GM12878 (cell line): ENCODE measurements around the gene TOMM40L. TPM values are rescaled to one million over a fixed set of nuclear protein-coding genes. Genes with fewer than 3 reads are reported as not detected.

Source experiments
- EED ChIP-seq: sonication (generic); IDR thresholded peaks from 2 replicates; pipeline ENCODE4 v1.6.1; 2016; ENCODE audit warnings: antibody characterized with exemption, low read depth
- GATAD2B ChIP-seq: fragments of 450-650 bp; conservative IDR thresholded peaks from 2 replicates; pipeline ENCODE4 v1.6.1; 2017; ENCODE audit warnings: low read depth, mild to moderate bottlenecking, moderate library complexity
- IKZF1 ChIP-seq: fragments of 450-650 bp; conservative IDR thresholded peaks from 2 replicates; pipeline ENCODE4 v1.6.1; 2017; ENCODE audit warnings: antibody characterized with exemption, mild to moderate bottlenecking
- NFYB ChIP-seq: IDR thresholded peaks from 2 replicates; pipeline ENCODE4 v1.6.1; 2011; ENCODE audit warnings: low read depth, mild to moderate bottlenecking, low read length, improper control_type of control experiment, moderate library complexity; ENCODE audit not compliant: insufficient read depth
- POLR2AphosphoS2 ChIP-seq: IDR thresholded peaks from 2 replicates; pipeline ENCODE4 v1.6.1; 2011; ENCODE audit warnings: low read depth, mild to moderate bottlenecking, low read length, improper control_type of control experiment, moderate library complexity
- SMARCA5 ChIP-seq: fragments of 450-650 bp; IDR thresholded peaks from 2 replicates; pipeline ENCODE4 v1.6.1; 2017; ENCODE audit warnings: mild to moderate bottlenecking
- ZNF217 ChIP-seq: fragments of 450-650 bp; IDR thresholded peaks from 2 replicates; pipeline ENCODE4 v1.6.1; 2017; ENCODE audit warnings: antibody characterized with exemption, mild to moderate bottlenecking
- polyA plus RNA-seq, 11 experiments: library from polyadenylated mRNA; depleted of rRNA in 4 of 11; unstranded in 6 of 11; stranded (reverse) in 5 of 11; fragments of >200 nt; fragmentation: Nextera tagmentation in 4 of 11; fragmentation: Illumina TruSeq in 1 of 11; extraction: Ambion mirVana in 4 of 11; extraction: Trizol in 1 of 11; gene quantifications; 1 replicate in 1 of 11; 2 replicates in 10 of 11; pipeline versions ENCODE4 v1.2.1 to v1.2.3, GENCODE V29; 2011 to 2016; ENCODE audit warnings: inconsistent platforms in 2 of 11, missing spikeins in 2 of 11, low read depth in 1 of 11
- total RNA-seq, 4 experiments: library from RNA; depleted of rRNA in 3 of 4; stranded (reverse); fragments of >200 nt in 3 of 4; fragmentation: Illumina TruSeq in 1 of 4; extraction: Trizol in 1 of 4; gene quantifications; 2 replicates each; pipeline versions ENCODE4 v1.2.1 to v1.2.3, GENCODE V29; 2013 to 2021
- TF ChIP-seq, protein P1 (sequence below): IDR thresholded peaks from 2 replicates; pipeline ENCODE4 v1.6.1; 2011; ENCODE audit warnings: borderline replicate concordance, low read depth, mild to moderate bottlenecking, moderate library complexity, low read length; ENCODE audit not compliant: insufficient read depth, poor library complexity, severe bottlenecking
- TF ChIP-seq, protein P2 (sequence below): fragments of 450-650 bp; conservative IDR thresholded peaks from 2 replicates; pipeline ENCODE4 v1.6.1; 2017; ENCODE audit warnings: mild to moderate bottlenecking, moderate library complexity
- TF ChIP-seq, protein P3 (sequence below): fragments of 450-650 bp; IDR thresholded peaks from 2 replicates; pipeline ENCODE4 v1.6.1; 2018; ENCODE audit warnings: borderline replicate concordance, mild to moderate bottlenecking; ENCODE audit not compliant: partially characterized antibody
- TF ChIP-seq, protein P4 (sequence below): fragments of 450-650 bp; IDR thresholded peaks from 2 replicates; pipeline ENCODE4 v1.6.1; 2014; ENCODE audit warnings: mild to moderate bottlenecking
- TF ChIP-seq, protein P5 (sequence below): fragments of 450-650 bp; formaldehyde crosslinking; IDR thresholded peaks from 2 replicates; pipeline ENCODE4 v1.4.0; 2020; ENCODE audit warnings: mild to moderate bottlenecking, moderate library complexity
- TF ChIP-seq, protein P6 (sequence below): fragments of 450-650 bp; IDR thresholded peaks from 2 replicates; pipeline ENCODE4 v1.6.1; 2016; ENCODE audit warnings: mild to moderate bottlenecking
- TF ChIP-seq, protein P7 (sequence below): fragments of 450-650 bp; IDR thresholded peaks from 2 replicates; pipeline ENCODE4 v1.6.1; 2017; ENCODE audit warnings: antibody characterized with exemption, mild to moderate bottlenecking, moderate library complexity

Gene TOMM40L
- total and polyA plus RNA-seq, 10 of the 15 experiments (the other 5 are each of a cell fraction or from before 2014, with no cell fraction given): 5.9 to 21.6 (median 15.7) TPM

DNA sequence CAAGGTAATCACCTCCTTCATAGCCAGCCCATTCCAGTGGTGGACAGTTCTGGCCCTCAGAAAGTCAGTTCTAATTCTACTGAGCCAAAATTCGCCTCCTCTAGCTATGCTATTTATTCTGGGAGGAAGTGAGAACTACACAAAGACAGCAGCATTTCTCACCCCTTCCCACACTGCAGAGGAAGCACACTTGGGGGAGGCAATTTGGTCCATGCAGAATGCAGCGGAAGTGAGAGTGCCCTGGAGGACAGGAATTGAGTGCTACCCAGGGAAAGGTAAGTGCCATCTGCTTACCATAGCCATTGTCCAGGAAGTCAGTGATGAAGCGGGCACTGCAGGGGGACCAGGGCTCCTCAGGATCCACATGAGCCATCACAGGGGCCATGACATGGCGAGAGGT, 30.7 kb upstream of the TOMM40L start (continued):
- TF ChIP-seq ZNF217 (no peak), SMARCA5 (0 out of 2 replicates have a peak, but pooled peaks have one; percentile 32), EED (peak; percentile 41; the same call in 1 of the 2 replicates), GATAD2B (peak; percentile 59), IKZF1 (peak; percentile 92), NFYB (no peak), POLR2AphosphoS2 (no peak)
- TF ChIP-seq, protein P1, sequence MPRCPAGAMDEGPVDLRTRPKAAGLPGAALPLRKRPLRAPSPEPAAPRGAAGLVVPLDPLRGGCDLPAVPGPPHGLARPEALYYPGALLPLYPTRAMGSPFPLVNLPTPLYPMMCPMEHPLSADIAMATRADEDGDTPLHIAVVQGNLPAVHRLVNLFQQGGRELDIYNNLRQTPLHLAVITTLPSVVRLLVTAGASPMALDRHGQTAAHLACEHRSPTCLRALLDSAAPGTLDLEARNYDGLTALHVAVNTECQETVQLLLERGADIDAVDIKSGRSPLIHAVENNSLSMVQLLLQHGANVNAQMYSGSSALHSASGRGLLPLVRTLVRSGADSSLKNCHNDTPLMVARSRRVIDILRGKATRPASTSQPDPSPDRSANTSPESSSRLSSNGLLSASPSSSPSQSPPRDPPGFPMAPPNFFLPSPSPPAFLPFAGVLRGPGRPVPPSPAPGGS: no peak
- TF ChIP-seq, protein P2, sequence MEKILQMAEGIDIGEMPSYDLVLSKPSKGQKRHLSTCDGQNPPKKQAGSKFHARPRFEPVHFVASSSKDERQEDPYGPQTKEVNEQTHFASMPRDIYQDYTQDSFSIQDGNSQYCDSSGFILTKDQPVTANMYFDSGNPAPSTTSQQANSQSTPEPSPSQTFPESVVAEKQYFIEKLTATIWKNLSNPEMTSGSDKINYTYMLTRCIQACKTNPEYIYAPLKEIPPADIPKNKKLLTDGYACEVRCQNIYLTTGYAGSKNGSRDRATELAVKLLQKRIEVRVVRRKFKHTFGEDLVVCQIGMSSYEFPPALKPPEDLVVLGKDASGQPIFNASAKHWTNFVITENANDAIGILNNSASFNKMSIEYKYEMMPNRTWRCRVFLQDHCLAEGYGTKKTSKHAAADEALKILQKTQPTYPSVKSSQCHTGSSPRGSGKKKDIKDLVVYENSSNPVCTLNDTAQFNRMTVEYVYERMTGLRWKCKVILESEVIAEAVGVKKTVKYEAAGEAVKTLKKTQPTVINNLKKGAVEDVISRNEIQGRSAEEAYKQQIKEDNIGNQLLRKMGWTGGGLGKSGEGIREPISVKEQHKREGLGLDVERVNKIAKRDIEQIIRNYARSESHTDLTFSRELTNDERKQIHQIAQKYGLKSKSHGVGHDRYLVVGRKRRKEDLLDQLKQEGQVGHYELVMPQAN: no peak
- TF ChIP-seq, protein P3, sequence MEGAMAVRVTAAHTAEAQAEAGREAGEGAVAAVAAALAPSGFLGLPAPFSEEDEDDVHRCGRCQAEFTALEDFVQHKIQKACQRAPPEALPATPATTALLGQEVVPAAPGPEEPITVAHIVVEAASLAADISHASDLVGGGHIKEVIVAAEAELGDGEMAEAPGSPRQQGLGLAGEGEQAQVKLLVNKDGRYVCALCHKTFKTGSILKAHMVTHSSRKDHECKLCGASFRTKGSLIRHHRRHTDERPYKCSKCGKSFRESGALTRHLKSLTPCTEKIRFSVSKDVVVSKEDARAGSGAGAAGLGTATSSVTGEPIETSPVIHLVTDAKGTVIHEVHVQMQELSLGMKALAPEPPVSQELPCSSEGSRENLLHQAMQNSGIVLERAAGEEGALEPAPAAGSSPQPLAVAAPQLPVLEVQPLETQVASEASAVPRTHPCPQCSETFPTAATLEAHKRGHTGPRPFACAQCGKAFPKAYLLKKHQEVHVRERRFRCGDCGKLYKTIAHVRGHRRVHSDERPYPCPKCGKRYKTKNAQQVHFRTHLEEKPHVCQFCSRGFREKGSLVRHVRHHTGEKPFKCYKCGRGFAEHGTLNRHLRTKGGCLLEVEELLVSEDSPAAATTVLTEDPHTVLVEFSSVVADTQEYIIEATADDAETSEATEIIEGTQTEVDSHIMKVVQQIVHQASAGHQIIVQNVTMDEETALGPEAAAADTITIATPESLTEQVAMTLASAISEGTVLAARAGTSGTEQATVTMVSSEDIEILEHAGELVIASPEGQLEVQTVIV: no peak
- TF ChIP-seq, protein P4, sequence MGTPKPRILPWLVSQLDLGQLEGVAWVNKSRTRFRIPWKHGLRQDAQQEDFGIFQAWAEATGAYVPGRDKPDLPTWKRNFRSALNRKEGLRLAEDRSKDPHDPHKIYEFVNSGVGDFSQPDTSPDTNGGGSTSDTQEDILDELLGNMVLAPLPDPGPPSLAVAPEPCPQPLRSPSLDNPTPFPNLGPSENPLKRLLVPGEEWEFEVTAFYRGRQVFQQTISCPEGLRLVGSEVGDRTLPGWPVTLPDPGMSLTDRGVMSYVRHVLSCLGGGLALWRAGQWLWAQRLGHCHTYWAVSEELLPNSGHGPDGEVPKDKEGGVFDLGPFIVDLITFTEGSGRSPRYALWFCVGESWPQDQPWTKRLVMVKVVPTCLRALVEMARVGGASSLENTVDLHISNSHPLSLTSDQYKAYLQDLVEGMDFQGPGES: no peak
- TF ChIP-seq, protein P5, sequence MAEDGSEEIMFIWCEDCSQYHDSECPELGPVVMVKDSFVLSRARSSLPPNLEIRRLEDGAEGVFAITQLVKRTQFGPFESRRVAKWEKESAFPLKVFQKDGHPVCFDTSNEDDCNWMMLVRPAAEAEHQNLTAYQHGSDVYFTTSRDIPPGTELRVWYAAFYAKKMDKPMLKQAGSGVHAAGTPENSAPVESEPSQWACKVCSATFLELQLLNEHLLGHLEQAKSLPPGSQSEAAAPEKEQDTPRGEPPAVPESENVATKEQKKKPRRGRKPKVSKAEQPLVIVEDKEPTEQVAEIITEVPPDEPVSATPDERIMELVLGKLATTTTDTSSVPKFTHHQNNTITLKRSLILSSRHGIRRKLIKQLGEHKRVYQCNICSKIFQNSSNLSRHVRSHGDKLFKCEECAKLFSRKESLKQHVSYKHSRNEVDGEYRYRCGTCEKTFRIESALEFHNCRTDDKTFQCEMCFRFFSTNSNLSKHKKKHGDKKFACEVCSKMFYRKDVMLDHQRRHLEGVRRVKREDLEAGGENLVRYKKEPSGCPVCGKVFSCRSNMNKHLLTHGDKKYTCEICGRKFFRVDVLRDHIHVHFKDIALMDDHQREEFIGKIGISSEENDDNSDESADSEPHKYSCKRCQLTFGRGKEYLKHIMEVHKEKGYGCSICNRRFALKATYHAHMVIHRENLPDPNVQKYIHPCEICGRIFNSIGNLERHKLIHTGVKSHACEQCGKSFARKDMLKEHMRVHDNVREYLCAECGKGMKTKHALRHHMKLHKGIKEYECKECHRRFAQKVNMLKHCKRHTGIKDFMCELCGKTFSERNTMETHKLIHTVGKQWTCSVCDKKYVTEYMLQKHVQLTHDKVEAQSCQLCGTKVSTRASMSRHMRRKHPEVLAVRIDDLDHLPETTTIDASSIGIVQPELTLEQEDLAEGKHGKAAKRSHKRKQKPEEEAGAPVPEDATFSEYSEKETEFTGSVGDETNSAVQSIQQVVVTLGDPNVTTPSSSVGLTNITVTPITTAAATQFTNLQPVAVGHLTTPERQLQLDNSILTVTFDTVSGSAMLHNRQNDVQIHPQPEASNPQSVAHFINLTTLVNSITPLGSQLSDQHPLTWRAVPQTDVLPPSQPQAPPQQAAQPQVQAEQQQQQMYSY (CRISPR knock-in tag): no peak
- TF ChIP-seq, protein P6, sequence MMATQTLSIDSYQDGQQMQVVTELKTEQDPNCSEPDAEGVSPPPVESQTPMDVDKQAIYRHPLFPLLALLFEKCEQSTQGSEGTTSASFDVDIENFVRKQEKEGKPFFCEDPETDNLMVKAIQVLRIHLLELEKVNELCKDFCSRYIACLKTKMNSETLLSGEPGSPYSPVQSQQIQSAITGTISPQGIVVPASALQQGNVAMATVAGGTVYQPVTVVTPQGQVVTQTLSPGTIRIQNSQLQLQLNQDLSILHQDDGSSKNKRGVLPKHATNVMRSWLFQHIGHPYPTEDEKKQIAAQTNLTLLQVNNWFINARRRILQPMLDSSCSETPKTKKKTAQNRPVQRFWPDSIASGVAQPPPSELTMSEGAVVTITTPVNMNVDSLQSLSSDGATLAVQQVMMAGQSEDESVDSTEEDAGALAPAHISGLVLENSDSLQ: no peak
- TF ChIP-seq, protein P7, sequence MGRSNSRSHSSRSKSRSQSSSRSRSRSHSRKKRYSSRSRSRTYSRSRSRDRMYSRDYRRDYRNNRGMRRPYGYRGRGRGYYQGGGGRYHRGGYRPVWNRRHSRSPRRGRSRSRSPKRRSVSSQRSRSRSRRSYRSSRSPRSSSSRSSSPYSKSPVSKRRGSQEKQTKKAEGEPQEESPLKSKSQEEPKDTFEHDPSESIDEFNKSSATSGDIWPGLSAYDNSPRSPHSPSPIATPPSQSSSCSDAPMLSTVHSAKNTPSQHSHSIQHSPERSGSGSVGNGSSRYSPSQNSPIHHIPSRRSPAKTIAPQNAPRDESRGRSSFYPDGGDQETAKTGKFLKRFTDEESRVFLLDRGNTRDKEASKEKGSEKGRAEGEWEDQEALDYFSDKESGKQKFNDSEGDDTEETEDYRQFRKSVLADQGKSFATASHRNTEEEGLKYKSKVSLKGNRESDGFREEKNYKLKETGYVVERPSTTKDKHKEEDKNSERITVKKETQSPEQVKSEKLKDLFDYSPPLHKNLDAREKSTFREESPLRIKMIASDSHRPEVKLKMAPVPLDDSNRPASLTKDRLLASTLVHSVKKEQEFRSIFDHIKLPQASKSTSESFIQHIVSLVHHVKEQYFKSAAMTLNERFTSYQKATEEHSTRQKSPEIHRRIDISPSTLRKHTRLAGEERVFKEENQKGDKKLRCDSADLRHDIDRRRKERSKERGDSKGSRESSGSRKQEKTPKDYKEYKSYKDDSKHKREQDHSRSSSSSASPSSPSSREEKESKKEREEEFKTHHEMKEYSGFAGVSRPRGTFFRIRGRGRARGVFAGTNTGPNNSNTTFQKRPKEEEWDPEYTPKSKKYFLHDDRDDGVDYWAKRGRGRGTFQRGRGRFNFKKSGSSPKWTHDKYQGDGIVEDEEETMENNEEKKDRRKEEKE: no peak
